Mucosa of stomach (tissue), 1 donor: ENCODE results near the gene FEZF1.

Source experiments
- H3K27me3 ChIP-seq: one replicate; pipeline ENCODE4 v1.7.0; 2013; ENCODE audit warnings: mild to moderate bottlenecking, low read length; ENCODE audit not compliant: control insufficient read depth, insufficient read depth
- H3K36me3 ChIP-seq: one replicate; pipeline ENCODE4 v1.7.0; 2013; ENCODE audit warnings: low read length; ENCODE audit not compliant: control insufficient read depth, insufficient read depth
- H3K4me1 ChIP-seq: one replicate; pipeline ENCODE4 v1.7.0; 2013; ENCODE audit warnings: mild to moderate bottlenecking, low read length; ENCODE audit not compliant: control insufficient read depth, insufficient read depth
- H3K4me3 ChIP-seq: one replicate; pipeline ENCODE4 v1.7.0; 2013; ENCODE audit warnings: low read length
- H3K9ac ChIP-seq: one replicate; pipeline ENCODE4 v1.7.0; 2013; ENCODE audit warnings: mild to moderate bottlenecking, low read length, moderate library complexity
- H3K9me3 ChIP-seq: one replicate; pipeline ENCODE4 v1.7.0; 2013; ENCODE audit warnings: mild to moderate bottlenecking, low read length, moderate library complexity; ENCODE audit not compliant: control insufficient read depth
- donor health status: Pancreatic carcinoma.

FEZF1 gene

GRCh38 chr7:122304319-122304975 lies at the start of gene FEZF1:
Gene FEZF1, minus strand, starts transcription at chr7:122304750. Its CDS starts 313 bp downstream, at chr7:122304437.
- no peaks in the 10 kb centered on the region for H3K36me3 ChIP-seq
- H3K4me3 ChIP-seq = peak within 1 kb of the TSS; percentile 25
- H3K9ac ChIP-seq = no peak within 1 kb of the TSS
- H3K4me1 ChIP-seq = peaks cover 38% of the 10 kb centered on the region
- H3K9me3 ChIP-seq = no peaks in the 10 kb centered on the region
- peaks cover 99% of the 10 kb centered on the region for H3K27me3 ChIP-seq

DNA sequence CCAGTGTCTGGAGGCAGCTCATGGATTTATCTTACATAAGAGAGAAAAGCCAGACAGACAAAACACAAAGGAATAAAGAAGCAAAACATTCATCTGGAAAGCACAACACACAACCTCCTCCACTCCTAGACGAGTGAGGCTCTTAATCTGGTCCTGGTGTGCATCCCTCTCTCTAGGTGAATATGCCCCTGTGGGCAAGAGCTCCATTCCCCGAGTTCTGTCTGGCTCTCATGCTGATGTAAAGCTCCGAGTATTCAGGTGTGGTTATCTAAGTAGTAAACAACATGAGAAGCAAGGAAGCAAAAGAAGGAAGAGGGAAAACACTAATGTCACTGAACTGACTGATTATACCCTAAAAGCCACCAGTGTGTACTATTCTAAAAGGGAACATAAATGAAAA lies 47.9 kb upstream of the FEZF1 start:
- Histone ChIP-seq H3K9me3 (no peaks in the 10 kb centered on the region), H3K36me3 (no peaks in the 10 kb centered on the region), H3K27me3 (no peaks in the 10 kb centered on the region), H3K4me1 (no peaks in the 10 kb centered on the region), H3K9ac (no peak overlapping the region), H3K4me3 (no peak overlapping the region)

- H3K27me3 ChIP-seq = no peaks in the 10 kb centered on the region
- no peak overlapping the region for H3K4me3 ChIP-seq
- H3K9me3 ChIP-seq = no peaks in the 10 kb centered on the region
- no peaks in the 10 kb centered on the region for H3K4me1 ChIP-seq
- no peaks in the 10 kb centered on the region for H3K36me3 ChIP-seq
- H3K9ac ChIP-seq = no peak overlapping the region
Measured at GRCh38 chr7:122350701-122351100, 46.2 kb upstream of the FEZF1 start.

DNA sequence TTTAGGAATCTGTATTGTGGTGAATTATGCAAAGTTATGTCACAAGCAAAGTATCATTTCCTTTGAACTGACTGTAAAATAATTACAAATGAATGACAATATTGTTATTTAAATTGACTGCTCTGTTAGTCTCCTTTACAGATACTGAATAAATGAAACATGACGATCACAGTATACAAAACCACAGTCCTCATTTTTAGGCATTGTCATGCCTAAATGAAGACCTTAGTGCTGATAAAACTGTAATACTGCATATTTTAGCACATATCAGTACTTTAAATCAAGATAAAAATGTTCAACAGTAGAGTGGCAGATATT lies 39.7 kb upstream of the FEZF1 start:
- H3K27me3 ChIP-seq = no peaks in the 10 kb centered on the region
- H3K4me3 ChIP-seq = no peak overlapping the region
- H3K9me3 ChIP-seq = no peaks in the 10 kb centered on the region
- no peak overlapping the region for H3K9ac ChIP-seq
- no peaks in the 10 kb centered on the region for H3K4me1 ChIP-seq
- no peaks in the 10 kb centered on the region for H3K36me3 ChIP-seq

- H3K27me3 ChIP-seq = no peaks in the 10 kb centered on the region
Measured at GRCh38 chr7:122343601-122344302, 39.2 kb upstream of the FEZF1 start.

GRCh38 chr7:122340427-122340826 lies 35.9 kb upstream of the FEZF1 start:
- Histone ChIP-seq H3K4me1 (no peaks in the 10 kb centered on the region), H3K9me3 (no peaks in the 10 kb centered on the region), H3K36me3 (no peaks in the 10 kb centered on the region), H3K9ac (no peak overlapping the region), H3K27me3 (no peaks in the 10 kb centered on the region), H3K4me3 (no peak overlapping the region)

More at GRCh38 chr7:122343601-122344302, 39.2 kb upstream of the FEZF1 start:
- Histone ChIP-seq H3K9me3 (no peaks in the 10 kb centered on the region), H3K36me3 (no peaks in the 10 kb centered on the region), H3K4me1 (no peaks in the 10 kb centered on the region), H3K9ac (no peak overlapping the region), H3K4me3 (no peak overlapping the region)

DNA sequence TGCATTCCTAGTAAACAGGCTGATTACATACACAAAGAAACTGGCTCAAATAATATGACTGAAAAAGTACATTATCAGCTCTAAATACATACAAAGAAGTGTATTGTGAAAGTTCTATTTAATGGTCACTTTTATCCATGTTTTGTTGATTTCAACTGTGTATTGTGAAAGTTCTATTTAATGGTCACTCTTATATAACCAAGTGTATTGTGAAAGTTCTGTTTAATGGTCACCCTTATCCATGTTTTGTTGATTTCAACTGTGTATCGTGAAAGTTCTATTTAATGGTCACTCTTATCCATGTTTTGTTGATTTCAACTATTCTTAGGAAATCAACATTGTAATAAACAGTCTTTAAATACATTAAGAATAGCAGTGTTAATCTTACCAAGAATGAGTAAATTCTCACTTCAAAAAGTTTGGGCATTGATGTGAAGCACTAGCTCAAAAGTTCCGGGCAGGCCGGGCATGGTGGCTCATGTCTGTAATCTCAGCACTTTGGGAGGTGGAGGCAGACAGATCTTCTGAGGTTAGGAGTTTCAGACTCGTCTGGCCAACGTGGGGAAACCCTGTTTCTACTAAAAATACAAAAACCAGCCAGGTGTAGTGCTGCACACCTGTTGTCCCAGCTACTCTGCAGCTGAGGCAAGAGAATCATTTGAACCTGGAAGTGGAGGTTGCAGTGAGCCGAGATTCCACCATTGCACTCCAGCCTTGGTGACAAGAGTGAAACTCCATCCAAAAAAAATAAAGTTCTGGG lies 34.8 kb upstream of the FEZF1 start:
- Histone ChIP-seq H3K36me3 (no peaks in the 10 kb centered on the region), H3K9me3 (no peaks in the 10 kb centered on the region), H3K4me3 (no peak overlapping the region), H3K4me1 (no peaks in the 10 kb centered on the region), H3K27me3 (no peaks in the 10 kb centered on the region), H3K9ac (no peak overlapping the region)

DNA sequence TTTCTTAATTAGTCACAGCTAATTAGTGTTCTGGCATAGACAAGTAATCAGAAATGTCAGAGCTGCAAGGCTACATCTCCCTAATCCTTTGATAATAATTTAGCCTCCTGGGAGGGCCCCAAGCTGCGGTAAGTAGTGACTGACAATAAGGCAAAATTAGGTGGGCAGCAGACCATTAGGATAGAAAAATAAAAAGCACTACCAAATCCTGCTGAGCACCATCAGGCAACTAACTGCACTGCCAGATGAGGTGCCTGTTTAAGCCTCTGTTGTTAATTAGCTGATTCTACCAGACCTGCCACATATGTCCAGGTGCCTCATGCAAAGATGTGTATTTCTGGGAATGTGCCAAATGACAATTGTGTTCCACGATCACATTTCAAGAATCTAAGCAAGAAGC lies 32.5 kb upstream of the FEZF1 start:
- Histone ChIP-seq H3K36me3 (no peaks in the 10 kb centered on the region), H3K4me1 (no peaks in the 10 kb centered on the region), H3K4me3 (no peak overlapping the region), H3K9me3 (no peaks in the 10 kb centered on the region), H3K9ac (no peak overlapping the region), H3K27me3 (no peaks in the 10 kb centered on the region)

DNA sequence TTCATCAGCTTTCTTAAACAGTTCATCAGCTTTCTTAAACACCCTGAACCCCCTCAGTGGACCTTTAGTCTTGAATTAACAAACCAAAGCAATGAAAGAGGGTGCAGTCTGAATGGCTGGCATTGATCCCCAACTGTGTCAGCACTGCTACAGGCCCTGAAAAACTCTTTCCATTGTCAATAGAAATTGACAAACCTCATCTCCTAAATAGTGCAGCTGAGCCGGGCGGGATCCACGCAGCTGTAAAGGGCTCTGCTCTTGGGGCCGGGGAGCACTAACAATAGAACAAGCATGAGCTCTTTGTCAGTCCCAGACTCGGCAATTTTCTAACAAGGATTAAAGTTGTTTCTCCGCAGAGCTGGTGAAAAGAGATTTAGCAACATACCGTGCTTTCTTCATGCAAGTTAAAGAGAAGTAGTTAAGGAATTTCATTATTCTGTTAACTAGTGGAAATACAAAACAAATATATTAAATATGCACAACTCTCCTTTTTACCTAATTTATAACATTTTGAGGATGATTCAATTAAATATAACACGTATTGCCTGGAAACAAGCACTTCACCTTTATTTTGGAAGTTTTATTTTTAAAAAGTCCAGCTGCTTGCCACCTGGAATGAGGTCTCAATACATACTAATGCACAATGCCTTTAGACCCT lies 24.7 kb upstream of the FEZF1 start:
- Histone ChIP-seq H3K36me3 (no peaks in the 10 kb centered on the region), H3K9ac (no peak overlapping the region), H3K27me3 (no peaks in the 10 kb centered on the region), H3K4me3 (no peak overlapping the region), H3K9me3 (no peaks in the 10 kb centered on the region), H3K4me1 (no peaks in the 10 kb centered on the region)

DNA sequence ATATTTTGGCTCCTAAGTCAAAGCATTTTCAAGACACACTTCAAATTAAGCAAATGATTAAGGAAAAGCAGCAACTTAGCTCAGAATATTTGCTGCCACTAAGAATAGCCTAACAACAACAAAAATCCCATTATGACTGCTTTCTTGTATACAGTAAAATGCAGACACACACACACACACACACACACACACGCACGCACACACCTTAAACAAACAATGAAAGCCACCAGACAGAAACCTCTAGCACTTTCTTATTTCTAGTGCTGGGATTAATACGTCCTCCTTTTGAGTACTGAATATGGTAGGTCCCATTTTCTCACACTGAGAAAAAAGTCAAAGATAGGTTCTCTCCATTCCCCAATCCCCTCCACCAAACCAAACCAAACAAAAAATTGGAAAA lies 23.4 kb upstream of the FEZF1 start:
- Histone ChIP-seq H3K9ac (no peak overlapping the region), H3K4me1 (no peaks in the 10 kb centered on the region), H3K27me3 (no peaks in the 10 kb centered on the region)

GRCh38 chr7:122316467-122317388 lies 12.2 kb upstream of the FEZF1 start:
- Histone ChIP-seq H3K9ac (no peak overlapping the region), H3K4me3 (no peak overlapping the region), H3K9me3 (no peaks in the 10 kb centered on the region), H3K36me3 (no peaks in the 10 kb centered on the region), H3K4me1 (peaks cover 11% of the 10 kb centered on the region), H3K27me3 (peaks cover 58% of the 10 kb centered on the region)

More for the DNA sequence above, 23.4 kb upstream of the FEZF1 start:
- Histone ChIP-seq H3K9me3 (no peaks in the 10 kb centered on the region), H3K36me3 (no peaks in the 10 kb centered on the region), H3K4me3 (no peak overlapping the region)
